Astrocyte (in vitro differentiated cells and primary cell): Measurements from ENCODE around the gene FAM107B. TPM values are rescaled to one million over a fixed set of nuclear protein-coding genes. Genes with fewer than 3 reads are reported as not detected.

Experiments
- DNase-seq: peaks from one replicate; pipeline ENCODE4 v3.0.0-alpha.2; 2010; ENCODE audit warnings: low read depth
- FAIRE-seq: peaks from 2 replicates; lab custom pipeline; 2011; peaks lifted over from hg19 to GRCh38; lab: Jason Lieb, UNC
- H2AFZ ChIP-seq: 2 replicates; pipeline ENCODE4 v1.6.0; 2012; ENCODE audit warnings: low read depth, low read length, inconsistent platforms
- H3K27ac ChIP-seq: 2 replicates; pipeline ENCODE4 v1.5.1; 2011; ENCODE audit warnings: low read depth, low read length, inconsistent platforms
- H3K27me3 ChIP-seq: 2 replicates; pipeline ENCODE4 v1.6.0; 2011; ENCODE audit warnings: low read length, inconsistent platforms; ENCODE audit not compliant: insufficient read depth
- H3K36me3 ChIP-seq: 2 replicates; pipeline ENCODE4 v1.5.1; 2011; ENCODE audit warnings: low read length, inconsistent platforms; ENCODE audit not compliant: insufficient read depth
- H3K4me1 ChIP-seq: 2 replicates; pipeline ENCODE4 v1.5.1; 2011; ENCODE audit warnings: low read length, inconsistent platforms; ENCODE audit not compliant: insufficient read depth
- H3K4me2 ChIP-seq: 2 replicates; pipeline ENCODE4 v1.6.0; 2012; ENCODE audit warnings: low read length, inconsistent platforms
- H3K4me3 ChIP-seq: 2 replicates; pipeline ENCODE4 v1.5.1; 2011; ENCODE audit warnings: low read depth, mild to moderate bottlenecking, low read length, inconsistent platforms; ENCODE audit not compliant: insufficient read depth
- H3K79me2 ChIP-seq: 2 replicates; pipeline ENCODE4 v1.6.0; 2012; ENCODE audit warnings: mild to moderate bottlenecking, low read length, inconsistent platforms; ENCODE audit not compliant: insufficient read depth
- H3K9ac ChIP-seq: 2 replicates; pipeline ENCODE4 v1.6.0; 2012; ENCODE audit warnings: mild to moderate bottlenecking, low read length, inconsistent platforms
- H3K9me3 ChIP-seq: 2 replicates; pipeline ENCODE4 v1.5.1; 2012; ENCODE audit warnings: low read depth, mild to moderate bottlenecking, low read length, inconsistent platforms; ENCODE audit not compliant: insufficient read depth
- H4K20me1 ChIP-seq: 2 replicates; pipeline ENCODE4 v1.6.0; 2012; ENCODE audit warnings: low read length, inconsistent platforms; ENCODE audit not compliant: insufficient read depth
- H3K27ac Mint-ChIP-seq: one replicate; pipeline ENCODE4 v1.8.0; 2021; ENCODE audit warnings: mild to moderate bottlenecking, mixed read lengths; ENCODE audit not compliant: unreplicated experiment
- H3K27me3 Mint-ChIP-seq: one replicate; pipeline ENCODE4 v1.8.0; 2021; ENCODE audit warnings: low read depth, mixed read lengths; ENCODE audit not compliant: unreplicated experiment
- H3K36me3 Mint-ChIP-seq: one replicate; pipeline ENCODE4 v1.8.0; 2021; ENCODE audit warnings: low read depth, mixed read lengths; ENCODE audit not compliant: unreplicated experiment
- H3K4me1 Mint-ChIP-seq: one replicate; pipeline ENCODE4 v1.8.0; 2021; ENCODE audit warnings: low read depth, mixed read lengths; ENCODE audit not compliant: unreplicated experiment
- H3K4me3 Mint-ChIP-seq: one replicate; pipeline ENCODE4 v1.8.0; 2021; ENCODE audit warnings: mild to moderate bottlenecking, moderate library complexity, mixed read lengths; ENCODE audit not compliant: unreplicated experiment
- H3K9me3 Mint-ChIP-seq: one replicate; pipeline ENCODE4 v1.8.0; 2021; ENCODE audit warnings: mild to moderate bottlenecking, mixed read lengths; ENCODE audit not compliant: unreplicated experiment
- EZH2 ChIP-seq: IDR thresholded peaks from 2 replicates; pipeline ENCODE4 v1.6.1; 2012; ENCODE audit warnings: mild to moderate bottlenecking, low read length, inconsistent platforms; ENCODE audit not compliant: insufficient read depth
- total RNA-seq: library from RNA; stranded (reverse); gene quantifications from 2 replicates; pipeline ENCODE4 v1.2.1, GENCODE V29; 2021
- TF ChIP-seq, protein P1 (sequence below): IDR thresholded peaks from 2 replicates; pipeline ENCODE4 v1.5.1; 2011; ENCODE audit warnings: low read depth, mild to moderate bottlenecking, inconsistent platforms, low read length, moderate library complexity; ENCODE audit not compliant: insufficient read depth

The FAM107B gene
- total RNA-seq, 1 donor from 2014 or later, result 36.0 TPM

DNA sequence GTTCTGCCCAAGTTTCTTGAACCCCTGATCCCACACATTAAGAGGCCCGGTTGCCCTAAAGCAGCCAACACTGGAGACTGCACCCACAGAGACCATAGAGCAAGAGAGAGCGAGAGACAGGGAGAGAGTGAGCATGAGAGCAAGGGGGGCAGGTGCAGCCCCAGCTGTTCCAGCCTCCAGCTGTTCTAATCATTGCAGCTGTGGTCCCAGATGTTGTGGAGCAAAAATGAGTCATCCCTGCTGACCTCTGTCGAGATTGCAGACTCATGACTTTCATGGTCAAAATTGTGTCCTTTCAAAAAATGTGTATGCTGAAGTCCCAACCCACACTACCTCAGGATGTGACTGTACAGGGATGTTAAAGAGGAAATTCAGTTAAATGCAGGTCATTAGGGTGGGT is 300.0 kb downstream of the FAM107B start:
- DNase-seq, result no peak
- no peak overlapping the region for H3K9ac ChIP-seq
- peak overlapping the region; percentile 48 for H3K27ac Mint-ChIP-seq
- no peak overlapping the region for H3K27ac ChIP-seq
- no peak for FAIRE-seq
- H3K27me3 Mint-ChIP-seq, result no peaks in the 10 kb centered on the region
- H3K4me2 ChIP-seq, result no peak overlapping the region
- no peaks in the 10 kb centered on the region for H3K79me2 ChIP-seq
- no peaks in the 10 kb centered on the region for H3K36me3 ChIP-seq
- H2AFZ ChIP-seq, result no peak overlapping the region
- H3K9me3 Mint-ChIP-seq, result peaks cover 15% of the 10 kb centered on the region
- H3K4me1 Mint-ChIP-seq, result peaks cover 26% of the 10 kb centered on the region
- H4K20me1 ChIP-seq, result no peaks in the 10 kb centered on the region
- no peak overlapping the region for H3K4me3 ChIP-seq
- H3K36me3 Mint-ChIP-seq, result peaks cover 5% of the 10 kb centered on the region
- H3K9me3 ChIP-seq, result no peaks in the 10 kb centered on the region
- H3K27me3 ChIP-seq, result no peaks in the 10 kb centered on the region
- H3K4me3 Mint-ChIP-seq, result no peak overlapping the region
- no peak for TF ChIP-seq EZH2
- TF ChIP-seq, protein P1, sequence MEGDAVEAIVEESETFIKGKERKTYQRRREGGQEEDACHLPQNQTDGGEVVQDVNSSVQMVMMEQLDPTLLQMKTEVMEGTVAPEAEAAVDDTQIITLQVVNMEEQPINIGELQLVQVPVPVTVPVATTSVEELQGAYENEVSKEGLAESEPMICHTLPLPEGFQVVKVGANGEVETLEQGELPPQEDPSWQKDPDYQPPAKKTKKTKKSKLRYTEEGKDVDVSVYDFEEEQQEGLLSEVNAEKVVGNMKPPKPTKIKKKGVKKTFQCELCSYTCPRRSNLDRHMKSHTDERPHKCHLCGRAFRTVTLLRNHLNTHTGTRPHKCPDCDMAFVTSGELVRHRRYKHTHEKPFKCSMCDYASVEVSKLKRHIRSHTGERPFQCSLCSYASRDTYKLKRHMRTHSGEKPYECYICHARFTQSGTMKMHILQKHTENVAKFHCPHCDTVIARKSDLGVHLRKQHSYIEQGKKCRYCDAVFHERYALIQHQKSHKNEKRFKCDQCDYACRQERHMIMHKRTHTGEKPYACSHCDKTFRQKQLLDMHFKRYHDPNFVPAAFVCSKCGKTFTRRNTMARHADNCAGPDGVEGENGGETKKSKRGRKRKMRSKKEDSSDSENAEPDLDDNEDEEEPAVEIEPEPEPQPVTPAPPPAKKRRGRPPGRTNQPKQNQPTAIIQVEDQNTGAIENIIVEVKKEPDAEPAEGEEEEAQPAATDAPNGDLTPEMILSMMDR, result no peak
- peaks cover 28% of the 10 kb centered on the region for H3K4me1 ChIP-seq

DNA sequence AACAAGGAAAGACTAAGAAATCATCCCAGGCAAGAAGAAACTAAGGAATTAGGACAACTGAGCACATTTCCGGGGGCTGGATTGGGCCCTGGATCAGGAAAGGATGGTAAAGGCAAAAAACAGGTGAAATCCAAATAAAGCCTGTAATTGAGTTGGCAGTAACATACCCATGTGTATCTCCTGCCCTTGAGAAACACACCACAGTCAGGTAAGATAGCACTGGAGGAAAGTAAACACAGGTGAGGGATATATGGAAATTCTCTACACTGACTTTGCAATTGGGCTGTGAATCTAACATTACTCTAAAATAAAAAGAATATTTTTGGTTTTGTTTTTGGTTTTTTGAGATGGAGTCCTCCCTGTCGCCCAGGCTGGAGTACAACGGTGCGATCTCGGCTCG is 303.8 kb downstream of the FAM107B start:
- Histone ChIP-seq H3K9me3 (no peaks in the 10 kb centered on the region), H3K27ac (no peak overlapping the region), H3K4me2 (no peak overlapping the region), H3K36me3 (no peaks in the 10 kb centered on the region), H3K4me3 (no peak overlapping the region), H3K9ac (no peak overlapping the region), H3K27me3 (no peaks in the 10 kb centered on the region), H2AFZ (no peak overlapping the region), H3K4me1 (peaks cover under 1% of the 10 kb centered on the region), H3K79me2 (no peaks in the 10 kb centered on the region), H4K20me1 (no peaks in the 10 kb centered on the region)
- Mint-ChIP-seq H3K36me3 (peaks cover 5% of the 10 kb centered on the region), H3K27me3 (no peaks in the 10 kb centered on the region), H3K27ac (no peak overlapping the region), H3K9me3 (peaks cover 15% of the 10 kb centered on the region), H3K4me3 (no peak overlapping the region), H3K4me1 (peaks cover 11% of the 10 kb centered on the region)
- no peak for TF ChIP-seq EZH2
- TF ChIP-seq, protein P1, result no peak
- DNase-seq (no peak), FAIRE-seq (no peak)

DNA sequence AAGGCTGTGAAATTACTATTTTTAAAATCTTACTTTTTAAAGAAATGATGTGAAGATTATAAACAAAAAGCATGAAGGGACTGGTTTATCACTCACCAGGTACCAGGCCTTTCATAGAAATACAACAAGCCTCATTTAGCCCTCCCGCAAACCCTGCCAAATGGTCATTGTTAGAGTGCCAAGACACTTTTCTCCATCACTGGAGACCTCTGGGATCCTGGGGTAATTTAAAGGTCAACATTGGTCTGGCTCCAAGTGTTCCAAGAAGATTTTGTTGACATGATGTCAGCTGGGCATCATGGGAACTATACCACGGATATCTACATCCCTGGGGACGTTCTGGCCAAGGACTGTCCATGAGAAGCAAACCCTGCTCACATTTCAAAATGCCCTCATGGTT is 306.0 kb downstream of the FAM107B start:
- TF ChIP-seq, protein P1, result no peak
- no peak for TF ChIP-seq EZH2
- Histone ChIP-seq H3K27me3 (no peaks in the 10 kb centered on the region), H3K36me3 (no peaks in the 10 kb centered on the region), H3K4me3 (no peak overlapping the region), H4K20me1 (no peaks in the 10 kb centered on the region), H3K27ac (no peak overlapping the region), H3K79me2 (no peaks in the 10 kb centered on the region), H2AFZ (no peak overlapping the region), H3K4me1 (no peaks in the 10 kb centered on the region), H3K9ac (no peak overlapping the region), H3K4me2 (no peak overlapping the region), H3K9me3 (no peaks in the 10 kb centered on the region)
- Mint-ChIP-seq H3K27me3 (no peaks in the 10 kb centered on the region), H3K9me3 (peaks cover 11% of the 10 kb centered on the region), H3K4me3 (no peak overlapping the region), H3K4me1 (peaks cover 6% of the 10 kb centered on the region), H3K27ac (no peak overlapping the region), H3K36me3 (peaks cover 3% of the 10 kb centered on the region)
- no peak for DNase-seq
- no peak for FAIRE-seq

Other genes with a start within 250 kb of the FAM107B start
- gene CDNF, start 63.1 kb upstream of the FAM107B start, total RNA-seq, result 1.4 and 2.0 TPM in 2 replicates
- gene HSPA14, start 63.4 kb upstream of the FAM107B start, total RNA-seq, result 12.8 and 13.3 TPM in 2 replicates
- 15.1 and 16.0 TPM in 2 replicates for gene MSANTD7, start 63.4 kb upstream of the FAM107B start, total RNA-seq
- gene SUV39H2, start 104.0 kb upstream of the FAM107B start, total RNA-seq, result 10.6 and 13.8 TPM in 2 replicates
- gene DCLRE1C, start 179.2 kb upstream of the FAM107B start, total RNA-seq, result 8.5 and 10.1 TPM in 2 replicates
- 0.43 and 0.53 TPM in 2 replicates for gene MEIG1, start 184.5 kb upstream of the FAM107B start, total RNA-seq